PC-9 (cell line): ENCODE results near the gene IGF2. TPM values are rescaled to one million over a fixed set of nuclear protein-coding genes. Genes with fewer than 3 reads are reported as not detected.

Source experiments
- BruUV-seq: library from RNA; stranded (reverse); fragments of 400-500 nt; replicated peaks from 2 replicates; lab custom pipeline; 2021; lab: Mats Ljungman, UMichigan
- CTCF ChIA-PET: fragments of 300-600 bp; sonication (Branson Sonifier 250); formaldehyde crosslinking; loops from one replicate; lab custom pipeline; 2022; ENCODE audit warnings: antibody characterized with exemption; lab: Charles Lee
- POLR2A ChIA-PET: fragments of 300-600 bp; sonication (Branson Sonifier 250); formaldehyde crosslinking; loops from one replicate; lab custom pipeline; 2022; ENCODE audit warnings: antibody characterized with exemption; ENCODE audit not compliant: unreplicated experiment; lab: Charles Lee
- DNase-seq, 2 experiments: peaks; one replicate each; pipeline versions ENCODE4 v3.0.0 to v3.0.0-alpha.2; 2015 to 2022; ENCODE audit warnings: mixed read lengths in 1 of 2
- H2AFZ ChIP-seq: fragments of 200-600 bp; sonication (generic); 2 replicates; pipeline ENCODE4 v1.8.1; 2017; ENCODE audit warnings: antibody characterized with exemption
- H3F3A ChIP-seq: fragments of 200-600 bp; sonication (generic); 2 replicates; pipeline ENCODE4 v1.8.1; 2017; ENCODE audit warnings: antibody characterized with exemption, mild to moderate bottlenecking, low read depth; ENCODE audit not compliant: insufficient read depth
- H3K27ac ChIP-seq: fragments of 200-600 bp; sonication (generic); 2 replicates; pipeline ENCODE4 v1.6.1; 2016; ENCODE audit warnings: mixed run types
- H3K27me3 ChIP-seq: fragments of 200-600 bp; sonication (generic); 2 replicates; pipeline ENCODE4 v1.6.1; 2016; ENCODE audit warnings: low read depth, mixed run types; ENCODE audit not compliant: insufficient read depth
- H3K36me3 ChIP-seq: fragments of 200-600 bp; sonication (generic); 2 replicates; pipeline ENCODE4 v1.6.1; 2016; ENCODE audit warnings: low read depth, mixed run types
- H3K4me1 ChIP-seq: fragments of 200-600 bp; sonication (generic); replicated peaks from 2 replicates; pipeline ENCODE4 v1.6.1; 2016; ENCODE audit warnings: mixed run types; ENCODE audit not compliant: insufficient read depth
- H3K4me2 ChIP-seq: fragments of 200-600 bp; sonication (generic); 2 replicates; pipeline ENCODE4 v1.6.1; 2017; ENCODE audit warnings: mixed run types
- H3K4me3 ChIP-seq: fragments of 200-600 bp; sonication (generic); 2 replicates; pipeline ENCODE4 v1.6.1; 2016; ENCODE audit warnings: mixed run types
- H3K79me2 ChIP-seq: fragments of 200-600 bp; sonication (generic); 2 replicates; pipeline ENCODE4 v1.6.1; 2017; ENCODE audit warnings: low read depth, mixed run types
- H3K9me2 ChIP-seq: fragments of 200-600 bp; sonication (generic); 2 replicates; pipeline ENCODE4 v1.8.1; 2017; ENCODE audit warnings: mild to moderate bottlenecking; ENCODE audit not compliant: insufficient read depth
- H3K9me3 ChIP-seq: fragments of 200-600 bp; sonication (generic); 2 replicates; pipeline ENCODE4 v1.8.1; 2016; ENCODE audit warnings: low read depth; ENCODE audit not compliant: insufficient read depth
- H4K20me1 ChIP-seq: fragments of 200-600 bp; sonication (generic); 2 replicates; pipeline ENCODE4 v1.8.1; 2017; ENCODE audit not compliant: insufficient read depth
- EZH2 ChIP-seq: fragments of 200-600 bp; sonication (generic); IDR thresholded peaks from 2 replicates; pipeline ENCODE4 v1.8.0; 2017; ENCODE audit warnings: antibody characterized with exemption, low read depth
- intact Hi-C: fragments of 100-400 bp; cut with micrococcal nuclease; formaldehyde crosslinking; loops from one replicate; pipeline ENCODE4 v1.10.0; 2022; ENCODE audit not compliant: unreplicated experiment
- total RNA-seq: library from RNA; stranded (reverse); gene quantifications from 2 replicates; pipeline ENCODE4 v1.2.3, GENCODE V29; 2021
- TF ChIP-seq, protein P1 (sequence below): fragments of 200-600 bp; sonication (generic); conservative IDR thresholded peaks from 2 replicates; pipeline ENCODE4 v1.6.1; 2017; ENCODE audit warnings: mixed run types, antibody characterized with exemption, mild to moderate bottlenecking, moderate library complexity

The IGF2 gene
- total RNA-seq, 1 experiment from 2014 or later: 0.24 TPM

- Histone ChIP-seq H2AFZ (no peak overlapping the region), H3K4me1 (peaks cover 6% of the 10 kb centered on the region), H3K9me3 (no peaks in the 10 kb centered on the region), H3F3A (no peaks in the 10 kb centered on the region), H3K27ac (no peak overlapping the region), H3K4me2 (no peak overlapping the region), H4K20me1 (no peaks in the 10 kb centered on the region), H3K79me2 (no peaks in the 10 kb centered on the region), H3K9me2 (no peaks in the 10 kb centered on the region), H3K27me3 (peaks cover 8% of the 10 kb centered on the region; the same call in 1 of the 2 replicates), H3K36me3 (no peaks in the 10 kb centered on the region), H3K4me3 (no peak overlapping the region)
- no peak for TF ChIP-seq EZH2
- TF ChIP-seq, protein P1, sequence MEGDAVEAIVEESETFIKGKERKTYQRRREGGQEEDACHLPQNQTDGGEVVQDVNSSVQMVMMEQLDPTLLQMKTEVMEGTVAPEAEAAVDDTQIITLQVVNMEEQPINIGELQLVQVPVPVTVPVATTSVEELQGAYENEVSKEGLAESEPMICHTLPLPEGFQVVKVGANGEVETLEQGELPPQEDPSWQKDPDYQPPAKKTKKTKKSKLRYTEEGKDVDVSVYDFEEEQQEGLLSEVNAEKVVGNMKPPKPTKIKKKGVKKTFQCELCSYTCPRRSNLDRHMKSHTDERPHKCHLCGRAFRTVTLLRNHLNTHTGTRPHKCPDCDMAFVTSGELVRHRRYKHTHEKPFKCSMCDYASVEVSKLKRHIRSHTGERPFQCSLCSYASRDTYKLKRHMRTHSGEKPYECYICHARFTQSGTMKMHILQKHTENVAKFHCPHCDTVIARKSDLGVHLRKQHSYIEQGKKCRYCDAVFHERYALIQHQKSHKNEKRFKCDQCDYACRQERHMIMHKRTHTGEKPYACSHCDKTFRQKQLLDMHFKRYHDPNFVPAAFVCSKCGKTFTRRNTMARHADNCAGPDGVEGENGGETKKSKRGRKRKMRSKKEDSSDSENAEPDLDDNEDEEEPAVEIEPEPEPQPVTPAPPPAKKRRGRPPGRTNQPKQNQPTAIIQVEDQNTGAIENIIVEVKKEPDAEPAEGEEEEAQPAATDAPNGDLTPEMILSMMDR: no peak
- POLR2A ChIA-PET: no interaction called here
- CTCF ChIA-PET: no interaction called here
- no peak for DNase-seq
- no TSS peak for BruUV-seq
- intact Hi-C loops: no loop called here
These were observed 20.5 kb downstream of the IGF2 start for GRCh38 chr11:2118677-2119076.

DNA sequence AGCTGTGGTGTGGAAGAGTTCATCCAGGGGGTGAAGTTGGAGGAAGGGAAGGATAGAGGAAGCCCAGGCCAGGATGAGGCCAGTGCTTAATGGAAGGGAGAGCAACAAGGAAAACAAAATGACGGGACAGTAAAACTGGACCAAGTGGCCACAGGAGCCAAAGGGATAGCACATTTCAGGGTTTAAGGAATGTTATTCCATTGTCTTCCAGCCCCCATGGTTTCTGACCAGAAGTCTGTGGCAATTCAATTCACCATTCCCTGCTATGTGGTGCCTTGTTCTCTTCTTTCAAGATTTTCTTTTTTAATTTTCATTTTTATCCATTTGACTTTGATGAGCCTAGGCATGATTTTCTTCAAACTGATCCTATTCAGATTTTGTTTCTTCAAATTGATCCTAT, 22.5 kb downstream of the IGF2 start:
- ChIA-PET CTCF (no interaction called here), POLR2A (no interaction called here)
- BruUV-seq: no TSS peak
- H3K4me3 ChIP-seq: no peak overlapping the region
- no peaks in the 10 kb centered on the region for H3K36me3 ChIP-seq
- H3K4me2 ChIP-seq: no peak overlapping the region
- peaks cover 5% of the 10 kb centered on the region; the same call in 1 of the 2 replicates for H3K27me3 ChIP-seq
- intact Hi-C loops: no loop called here
- H2AFZ ChIP-seq: no peak overlapping the region
- no peaks in the 10 kb centered on the region for H3K4me1 ChIP-seq
- H3K27ac ChIP-seq: no peak overlapping the region
- no peaks in the 10 kb centered on the region for H3K79me2 ChIP-seq
- no peaks in the 10 kb centered on the region for H3K9me2 ChIP-seq
- TF ChIP-seq, protein P1: no peak
- no peak for TF ChIP-seq EZH2
- H3F3A ChIP-seq: no peaks in the 10 kb centered on the region
- no peak for DNase-seq
- no peaks in the 10 kb centered on the region for H3K9me3 ChIP-seq
- H4K20me1 ChIP-seq: no peaks in the 10 kb centered on the region

- H3F3A ChIP-seq: no peaks in the 10 kb centered on the region
- no peaks in the 10 kb centered on the region for H3K9me3 ChIP-seq
- H3K36me3 ChIP-seq: no peaks in the 10 kb centered on the region
- no peak for DNase-seq
- BruUV-seq: no TSS peak
- CTCF ChIA-PET: no interaction called here
- no peak overlapping the region for H3K4me3 ChIP-seq
- no peaks in the 10 kb centered on the region for H3K4me1 ChIP-seq
- H3K4me2 ChIP-seq: no peak overlapping the region
- no peak for TF ChIP-seq EZH2
- TF ChIP-seq, protein P1: no peak
- H2AFZ ChIP-seq: no peak overlapping the region
- H3K9me2 ChIP-seq: no peaks in the 10 kb centered on the region
- H3K79me2 ChIP-seq: no peaks in the 10 kb centered on the region
- H3K27me3 ChIP-seq: no peaks in the 10 kb centered on the region; the same call in 1 of the 2 replicates
- H3K27ac ChIP-seq: no peak overlapping the region
- POLR2A ChIA-PET: no interaction called here
- no peaks in the 10 kb centered on the region for H4K20me1 ChIP-seq
- intact Hi-C loops: no loop called here
These were observed 23.9 kb downstream of the IGF2 start for GRCh38 chr11:2115308-2115707.
